HepG2 (cell line): ENCODE measurements around the gene CHRNB4.

Experiments used
- MED1 ChIP-seq: sonication (generic); formaldehyde crosslinking; IDR thresholded peaks from 2 replicates; pipeline ENCODE4 v1.4.0; 2020; ENCODE audit warnings: missing genetic modification reagents
- MYC ChIP-seq: sonication (generic); formaldehyde crosslinking; IDR thresholded peaks from 2 replicates; pipeline ENCODE4 v1.9.0; 2021; ENCODE audit warnings: missing genetic modification reagents, borderline replicate concordance
- RAD21 ChIP-seq: fragments of 450-650 bp; formaldehyde crosslinking; IDR thresholded peaks from 2 replicates; pipeline ENCODE4 v1.5.0; 2020; ENCODE audit warnings: mild to moderate bottlenecking
- RAD51 ChIP-seq: fragments of 450-650 bp; IDR thresholded peaks from 2 replicates; pipeline ENCODE4 v1.6.1; 2016; ENCODE audit warnings: borderline replicate concordance
- SMC3 ChIP-seq: IDR thresholded peaks from 2 replicates; pipeline ENCODE4 v1.6.1; 2011; ENCODE audit warnings: low read length, improper control_type of control experiment
- ZFX ChIP-seq: sonication (generic); formaldehyde crosslinking; IDR thresholded peaks from 2 replicates; pipeline ENCODE4 v1.4.0; 2020; ENCODE audit warnings: mild to moderate bottlenecking, low read depth, missing genetic modification reagents, moderate library complexity
- ZNF326 ChIP-seq: sonication (generic); formaldehyde crosslinking; IDR thresholded peaks from 2 replicates; pipeline ENCODE4 v1.4.0; 2020; ENCODE audit warnings: missing genetic modification reagents, borderline replicate concordance
- ZNF557 ChIP-seq: sonication (generic); formaldehyde crosslinking; IDR thresholded peaks from 2 replicates; pipeline ENCODE4 v1.4.0; 2020; ENCODE audit warnings: missing genetic modification reagents
- TF ChIP-seq, protein P1 (sequence below): sonication (generic); formaldehyde crosslinking; IDR thresholded peaks from 2 replicates; pipeline ENCODE4 v1.5.0; 2020; ENCODE audit warnings: mild to moderate bottlenecking, missing genetic modification reagents, moderate library complexity
- TF ChIP-seq, protein P2 (sequence below): sonication (generic); formaldehyde crosslinking; IDR thresholded peaks from 2 replicates; pipeline ENCODE4 v1.4.0; 2020; ENCODE audit warnings: mild to moderate bottlenecking, missing genetic modification reagents
- TF ChIP-seq, protein P3 (sequence below): sonication (generic); formaldehyde crosslinking; IDR thresholded peaks from 2 replicates; pipeline ENCODE4 v1.8.1; 2023; ENCODE audit warnings: mild to moderate bottlenecking, inconsistent platforms, moderate library complexity, missing genetic modification reagents, borderline replicate concordance

DNA sequence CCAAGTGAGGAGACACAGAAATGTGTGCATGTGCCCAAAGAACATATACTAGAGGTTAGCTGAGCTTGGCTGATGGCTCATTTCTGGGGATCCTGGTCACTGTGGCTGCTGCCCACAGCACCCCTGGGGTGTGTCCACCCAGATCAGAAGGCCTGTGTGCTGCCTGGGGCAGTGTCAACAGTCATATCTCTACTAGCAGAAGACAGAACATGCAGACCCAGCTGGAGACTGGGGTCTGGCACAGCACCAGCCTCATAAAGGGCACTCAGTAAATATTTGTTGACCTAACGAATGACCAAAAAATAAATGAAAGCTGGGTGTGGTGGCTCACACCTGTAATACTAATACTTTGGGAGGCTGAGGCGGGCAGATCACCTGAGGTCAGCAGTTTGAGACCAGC is 36.6 kb downstream of the CHRNB4 start:
- TF ChIP-seq MYC = no peak
- TF ChIP-seq, protein P1, sequence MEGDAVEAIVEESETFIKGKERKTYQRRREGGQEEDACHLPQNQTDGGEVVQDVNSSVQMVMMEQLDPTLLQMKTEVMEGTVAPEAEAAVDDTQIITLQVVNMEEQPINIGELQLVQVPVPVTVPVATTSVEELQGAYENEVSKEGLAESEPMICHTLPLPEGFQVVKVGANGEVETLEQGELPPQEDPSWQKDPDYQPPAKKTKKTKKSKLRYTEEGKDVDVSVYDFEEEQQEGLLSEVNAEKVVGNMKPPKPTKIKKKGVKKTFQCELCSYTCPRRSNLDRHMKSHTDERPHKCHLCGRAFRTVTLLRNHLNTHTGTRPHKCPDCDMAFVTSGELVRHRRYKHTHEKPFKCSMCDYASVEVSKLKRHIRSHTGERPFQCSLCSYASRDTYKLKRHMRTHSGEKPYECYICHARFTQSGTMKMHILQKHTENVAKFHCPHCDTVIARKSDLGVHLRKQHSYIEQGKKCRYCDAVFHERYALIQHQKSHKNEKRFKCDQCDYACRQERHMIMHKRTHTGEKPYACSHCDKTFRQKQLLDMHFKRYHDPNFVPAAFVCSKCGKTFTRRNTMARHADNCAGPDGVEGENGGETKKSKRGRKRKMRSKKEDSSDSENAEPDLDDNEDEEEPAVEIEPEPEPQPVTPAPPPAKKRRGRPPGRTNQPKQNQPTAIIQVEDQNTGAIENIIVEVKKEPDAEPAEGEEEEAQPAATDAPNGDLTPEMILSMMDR (CRISPR knock-in tag) = no peak
- TF ChIP-seq, protein P2, sequence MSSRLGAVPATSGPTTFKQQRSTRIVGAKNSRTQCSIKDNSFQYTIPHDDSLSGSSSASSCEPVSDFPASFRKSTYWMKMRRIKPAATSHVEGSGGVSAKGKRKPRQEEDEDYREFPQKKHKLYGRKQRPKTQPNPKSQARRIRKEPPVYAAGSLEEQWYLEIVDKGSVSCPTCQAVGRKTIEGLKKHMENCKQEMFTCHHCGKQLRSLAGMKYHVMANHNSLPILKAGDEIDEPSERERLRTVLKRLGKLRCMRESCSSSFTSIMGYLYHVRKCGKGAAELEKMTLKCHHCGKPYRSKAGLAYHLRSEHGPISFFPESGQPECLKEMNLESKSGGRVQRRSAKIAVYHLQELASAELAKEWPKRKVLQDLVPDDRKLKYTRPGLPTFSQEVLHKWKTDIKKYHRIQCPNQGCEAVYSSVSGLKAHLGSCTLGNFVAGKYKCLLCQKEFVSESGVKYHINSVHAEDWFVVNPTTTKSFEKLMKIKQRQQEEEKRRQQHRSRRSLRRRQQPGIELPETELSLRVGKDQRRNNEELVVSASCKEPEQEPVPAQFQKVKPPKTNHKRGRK (CRISPR knock-in tag) = no peak
- no peak for TF ChIP-seq MED1
- no peak for TF ChIP-seq RAD51
- no peak for TF ChIP-seq SMC3
- TF ChIP-seq ZNF557 (CRISPR knock-in tag) = no peak
- TF ChIP-seq, protein P3, sequence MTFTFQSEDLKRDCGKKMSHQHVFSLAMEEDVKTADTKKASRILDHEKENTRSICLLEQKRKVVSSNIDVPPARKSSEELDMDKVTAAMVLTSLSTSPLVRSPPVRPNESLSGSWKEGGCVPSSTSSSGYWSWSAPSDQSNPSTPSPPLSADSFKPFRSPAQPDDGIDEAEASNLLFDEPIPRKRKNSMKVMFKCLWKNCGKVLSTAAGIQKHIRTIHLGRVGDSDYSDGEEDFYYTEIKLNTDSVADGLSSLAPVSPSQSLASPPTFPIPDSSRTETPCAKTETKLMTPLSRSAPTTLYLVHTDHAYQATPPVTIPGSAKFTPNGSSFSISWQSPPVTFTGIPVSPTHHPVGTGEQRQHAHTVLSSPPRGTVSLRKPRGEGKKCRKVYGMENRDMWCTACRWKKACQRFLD (CRISPR knock-in tag) = no peak
- no peak for TF ChIP-seq ZFX
- no peak for TF ChIP-seq ZNF326
- TF ChIP-seq RAD21 (CRISPR knock-in tag) = no peak
